GM10248 (cell line): ENCODE data around the gene BCL7C.

Experiments used
- CTCF ChIA-PET: fragments of 300-600 bp; sonication (Branson Sonifier 250); formaldehyde crosslinking; extraction: SDS; loops from one replicate; lab custom pipeline; 2021; ENCODE audit warnings: antibody characterized with exemption; lab: Yijun Ruan, JAX
- POLR2A ChIA-PET: fragments of 350-650 bp; sonication (Branson Sonifier 250); formaldehyde crosslinking; extraction: SDS; loops from one replicate; lab custom pipeline; 2020; ENCODE audit warnings: antibody characterized with exemption; lab: Yijun Ruan, JAX
- DNase-seq: peaks from one replicate; pipeline ENCODE4 v3.0.0; 2012; ENCODE audit errors: extremely low spot score
- TF ChIP-seq, protein P1 (sequence below): IDR thresholded peaks from 2 replicates; pipeline ENCODE4 v1.5.1; 2012; ENCODE audit warnings: mild to moderate bottlenecking, low read depth; ENCODE audit errors: extremely low read depth, missing control alignments, control extremely low read depth

Gene BCL7C

DNA sequence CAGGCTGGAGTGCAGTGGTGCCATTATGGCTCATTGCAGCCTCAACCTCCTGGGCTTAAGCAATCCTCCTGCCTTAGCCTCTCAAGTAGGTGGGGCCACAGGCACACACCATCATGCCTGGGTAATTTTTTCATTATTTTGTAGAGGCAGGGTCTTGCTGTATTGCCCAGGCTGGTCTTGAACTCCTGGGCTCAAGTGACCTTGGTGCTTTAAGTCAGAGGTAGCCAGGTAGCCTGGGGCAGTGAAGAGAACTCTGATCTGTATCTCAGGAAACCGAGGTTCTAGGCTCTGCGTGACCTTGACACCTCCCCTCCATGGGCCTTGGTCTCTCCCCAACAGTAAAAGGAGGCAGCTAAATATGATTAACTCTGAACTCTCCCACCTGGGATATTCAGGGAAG is 5.9 kb upstream of the BCL7C start:
- TF ChIP-seq, protein P1, sequence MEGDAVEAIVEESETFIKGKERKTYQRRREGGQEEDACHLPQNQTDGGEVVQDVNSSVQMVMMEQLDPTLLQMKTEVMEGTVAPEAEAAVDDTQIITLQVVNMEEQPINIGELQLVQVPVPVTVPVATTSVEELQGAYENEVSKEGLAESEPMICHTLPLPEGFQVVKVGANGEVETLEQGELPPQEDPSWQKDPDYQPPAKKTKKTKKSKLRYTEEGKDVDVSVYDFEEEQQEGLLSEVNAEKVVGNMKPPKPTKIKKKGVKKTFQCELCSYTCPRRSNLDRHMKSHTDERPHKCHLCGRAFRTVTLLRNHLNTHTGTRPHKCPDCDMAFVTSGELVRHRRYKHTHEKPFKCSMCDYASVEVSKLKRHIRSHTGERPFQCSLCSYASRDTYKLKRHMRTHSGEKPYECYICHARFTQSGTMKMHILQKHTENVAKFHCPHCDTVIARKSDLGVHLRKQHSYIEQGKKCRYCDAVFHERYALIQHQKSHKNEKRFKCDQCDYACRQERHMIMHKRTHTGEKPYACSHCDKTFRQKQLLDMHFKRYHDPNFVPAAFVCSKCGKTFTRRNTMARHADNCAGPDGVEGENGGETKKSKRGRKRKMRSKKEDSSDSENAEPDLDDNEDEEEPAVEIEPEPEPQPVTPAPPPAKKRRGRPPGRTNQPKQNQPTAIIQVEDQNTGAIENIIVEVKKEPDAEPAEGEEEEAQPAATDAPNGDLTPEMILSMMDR: no peak
- POLR2A ChIA-PET: no interaction called here
- no peak for DNase-seq
- CTCF ChIA-PET: interaction anchor here (5.9 kb wide), 1 partner anchor 55 kb away, joined by 73 read pairs; no protein-coding TSS in a partner anchor

DNA sequence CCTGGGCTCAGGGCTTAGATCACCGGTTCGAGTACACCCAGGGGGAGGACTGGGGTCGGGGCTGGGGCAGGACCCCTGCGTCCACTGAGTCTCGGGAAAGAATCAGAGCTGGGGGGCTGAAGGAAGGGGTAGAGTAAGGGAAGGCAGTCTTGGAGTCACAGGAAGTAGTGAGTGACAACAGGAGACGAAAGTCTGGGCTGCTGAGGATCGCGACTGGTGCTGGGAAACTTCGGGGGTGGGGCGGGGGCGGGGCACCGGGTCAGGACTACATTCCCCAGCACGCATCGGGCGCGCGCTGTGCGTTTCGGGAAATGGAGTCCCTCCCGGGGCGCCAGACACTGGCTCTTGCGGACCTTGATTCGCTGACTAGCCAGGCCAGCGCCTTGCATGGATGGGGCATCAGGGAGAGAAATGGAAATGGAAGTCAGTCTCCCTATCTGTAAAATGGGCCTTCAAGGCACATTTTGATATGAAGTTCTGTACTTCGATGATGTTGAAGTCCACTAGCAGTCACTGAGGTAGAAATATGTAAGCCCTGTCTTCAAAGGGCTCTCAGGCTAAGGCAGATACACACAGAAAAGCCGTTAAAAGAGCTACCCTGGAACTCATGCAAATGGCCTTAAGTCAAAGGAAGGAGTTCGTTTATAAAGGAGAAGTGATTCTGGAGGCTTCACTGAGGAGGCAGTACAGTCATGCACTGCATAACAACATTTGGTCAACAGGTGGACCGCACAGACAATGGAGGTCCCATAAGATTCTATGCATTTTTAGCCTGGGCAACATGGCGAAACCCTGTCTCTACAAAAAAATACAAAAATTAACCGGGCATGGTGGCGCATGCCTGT is 3.2 kb upstream of the BCL7C start:
- ChIA-PET CTCF (interaction anchor here (0.7 to 2.0 kb wide), 5 partner anchors 10 to 119 kb away, joined by 3 to 7 read pairs (median 3); no protein-coding TSS in a partner anchor), POLR2A (no interaction called here)
- TF ChIP-seq, protein P1: no peak
- DNase-seq: peak; percentile 85

DNA sequence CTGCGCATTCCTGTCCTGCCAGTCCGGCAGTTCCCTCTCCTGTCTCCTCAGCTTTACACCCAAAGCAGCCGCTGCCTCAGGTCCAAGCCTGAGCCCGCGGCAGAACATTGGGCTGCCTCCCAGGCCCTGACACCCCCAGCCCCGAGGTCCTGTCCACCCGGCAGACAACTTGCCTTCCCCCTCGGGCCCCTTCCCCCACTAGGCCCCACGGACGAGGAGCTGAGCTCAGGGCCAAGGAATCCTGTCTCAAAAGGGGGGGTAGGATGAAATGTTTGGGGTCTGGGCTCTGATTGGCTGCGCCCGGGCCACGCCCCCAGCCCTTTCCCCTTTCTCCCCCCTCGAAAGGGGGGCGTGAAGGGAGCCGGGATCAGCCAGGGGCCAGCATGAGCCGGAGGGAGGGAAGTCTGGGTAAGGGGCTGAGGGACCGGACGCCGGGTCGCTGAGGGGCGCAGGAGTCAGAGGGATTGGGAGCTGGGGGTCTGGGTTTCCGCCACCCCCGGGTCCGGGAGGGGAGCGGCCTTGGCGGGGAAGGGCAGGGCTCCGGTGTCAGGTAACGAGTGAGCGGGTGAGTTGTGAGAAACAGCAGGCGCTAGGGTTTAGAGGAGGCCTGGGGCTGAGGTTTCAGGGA is 2.5 kb upstream of the BCL7C start, which contains the start of gene CTF1:
CTF1 (plus strand) TSS at position 354 of the 628 bp plus-strand sequence; CDS start at position 384, 30 bp downstream.
- TF ChIP-seq, protein P1: no peak
- POLR2A ChIA-PET: no interaction called here
- CTCF ChIA-PET: interaction anchor here (1.2 to 2.0 kb wide), 3 partner anchors 10 to 118 kb away, joined by 3 to 7 read pairs (median 3); no protein-coding TSS in a partner anchor
- DNase-seq: no peak

DNA sequence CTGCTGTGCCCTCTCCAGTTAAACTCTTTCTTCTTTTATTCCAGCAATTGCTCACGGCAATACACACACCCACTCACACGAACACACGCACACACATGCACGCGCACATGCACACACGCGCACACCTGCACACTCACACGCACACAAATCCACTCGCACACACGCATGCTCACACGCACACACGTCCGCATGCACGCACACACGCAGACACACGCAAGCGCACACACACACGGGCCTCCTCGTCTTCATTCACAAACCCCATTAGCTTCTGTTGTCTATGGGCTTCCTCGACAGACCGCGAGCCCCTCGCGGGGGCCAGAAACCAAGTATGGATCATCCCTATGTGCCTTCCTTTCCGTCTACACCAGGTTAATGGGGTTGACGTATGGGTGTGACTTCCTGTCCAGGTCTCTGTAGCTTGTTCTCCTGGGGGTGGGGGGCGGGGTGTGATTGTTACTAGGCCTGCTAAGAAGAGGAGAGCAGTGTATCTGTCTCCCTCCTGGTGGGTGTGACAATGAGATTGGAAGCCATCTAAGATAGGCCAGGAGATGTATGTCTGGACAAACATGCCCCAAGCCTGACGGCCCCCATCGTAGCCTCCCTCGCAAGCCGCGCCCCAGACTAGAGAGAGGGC is 1.9 kb upstream of the BCL7C start:
- ChIA-PET POLR2A (no interaction called here), CTCF (interaction anchor here (1.2 to 2.0 kb wide), 3 partner anchors 11 to 118 kb away, joined by 3 to 7 read pairs (median 3); no protein-coding TSS in a partner anchor)
- DNase-seq: no peak
- TF ChIP-seq, protein P1: no peak

DNA sequence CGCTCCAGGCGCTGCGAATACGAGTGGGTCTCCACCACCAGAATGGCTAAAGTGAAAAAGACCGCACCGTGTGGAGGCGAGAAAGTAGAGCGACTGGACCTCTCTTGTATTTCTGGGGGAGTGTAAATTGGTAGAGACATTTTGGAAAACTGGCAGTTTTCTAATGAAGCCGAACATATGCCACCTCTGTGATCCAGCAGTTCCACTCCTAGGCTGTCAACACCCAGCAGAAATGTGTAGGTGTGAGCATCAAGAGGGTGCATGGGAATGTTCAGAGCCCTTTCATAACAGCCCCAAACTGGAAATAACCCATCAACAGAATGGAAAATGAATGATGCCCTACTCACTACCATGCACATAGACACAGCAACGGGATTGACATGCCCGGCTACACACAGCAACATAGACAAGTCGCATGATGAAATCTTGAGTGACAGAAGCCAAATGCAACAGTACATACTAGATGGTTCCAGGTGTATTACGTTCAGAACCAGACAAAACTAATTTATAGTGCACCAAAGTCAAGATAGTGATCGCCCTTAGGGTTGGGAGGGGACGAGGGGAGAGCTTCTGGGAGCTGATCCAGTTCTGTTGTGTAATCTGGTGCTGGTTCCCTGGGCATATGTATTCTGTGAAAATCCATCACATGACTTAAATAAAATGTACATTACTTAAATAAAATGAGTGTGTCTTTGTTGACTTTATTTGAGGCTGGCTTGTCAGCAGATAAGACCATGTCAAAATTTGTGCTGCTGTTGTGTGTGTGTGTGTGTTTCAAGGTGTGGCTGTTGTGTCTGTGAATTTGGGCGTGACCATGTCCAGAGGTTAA is 877 bp upstream of the BCL7C start:
- POLR2A ChIA-PET: no interaction called here
- no peak for DNase-seq

More for the DNA sequence above, 877 bp upstream of the BCL7C start:
- CTCF ChIA-PET: no interaction called here
- TF ChIP-seq, protein P1: no peak
